ENCODE results near the gene HSPA4. TPM values are rescaled to one million over a fixed set of nuclear protein-coding genes. Genes with fewer than 3 reads are reported as not detected.
"Not testable (repeated sequence)": the region's sequence is repeated elsewhere in the genome, so short reads cannot be mapped to it uniquely, and the experiment has no call there.

The HSPA4 gene
- total RNA-seq, 1 experiment from 2014 or later, result 337 TPM

DNA sequence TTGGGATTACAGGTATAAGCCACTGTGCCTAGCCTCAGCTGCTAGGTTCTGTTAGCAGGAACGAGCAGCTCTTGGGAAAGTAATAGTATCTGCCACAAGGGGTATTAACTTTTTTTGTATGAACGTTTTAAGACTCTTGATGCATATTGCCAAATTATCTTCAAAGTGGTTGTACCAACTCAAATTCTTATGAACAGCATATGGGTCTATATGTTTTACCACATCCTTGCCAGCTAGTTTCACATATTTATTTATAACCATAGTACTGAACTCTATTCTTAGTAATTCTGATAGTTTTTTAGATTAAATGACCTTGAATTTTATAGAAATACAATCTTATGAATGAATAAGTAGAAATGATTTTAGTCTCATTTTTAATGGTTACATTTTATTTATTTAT is 80.9 kb downstream of the HSPA4 start:
- no peak for DNase-seq (ENCODE audit: low spot score)
- ChIA-PET POLR2A (ENCODE audit: low non-redundant PET) (no interaction called here), CTCF (no interaction called here)

GRCh38 chr5:133133241-133133640 is 81.4 kb downstream of the HSPA4 start:
- H3K36me3 ChIP-seq (ENCODE audit: insufficient read depth, low read length, poor library complexity, severe bottlenecking); DNase-seq (ENCODE audit: low spot score); POLR2A ChIA-PET (ENCODE audit: low non-redundant PET); H3K27ac ChIP-seq (ENCODE audit: low read depth, low read length, poor library complexity, severe bottlenecking); intact Hi-C loops (cut with micrococcal nuclease; ENCODE audit: unreplicated experiment); H3K4me3 ChIP-seq (ENCODE audit: low read depth, low read length, poor library complexity, severe bottlenecking); H3K9me3 ChIP-seq (ENCODE audit: low read depth, low read length, poor library complexity, severe bottlenecking); CTCF ChIA-PET; H3K4me1 ChIP-seq (ENCODE audit: insufficient read depth, low read length, poor library complexity, severe bottlenecking); BruUV-seq (replicated peaks); H3K27me3 ChIP-seq (replicated peaks; ENCODE audit: insufficient read depth, low read depth, low read length, poor library complexity): not testable (repeated sequence)

More for the DNA sequence above, 80.9 kb downstream of the HSPA4 start:
- H3K4me1 ChIP-seq (ENCODE audit: insufficient read depth, low read length, poor library complexity, severe bottlenecking), result no peaks in the 10 kb centered on the region
- H3K27ac ChIP-seq (ENCODE audit: low read depth, low read length, poor library complexity, severe bottlenecking), result no peak overlapping the region
- TF ChIP-seq, protein P1, sequence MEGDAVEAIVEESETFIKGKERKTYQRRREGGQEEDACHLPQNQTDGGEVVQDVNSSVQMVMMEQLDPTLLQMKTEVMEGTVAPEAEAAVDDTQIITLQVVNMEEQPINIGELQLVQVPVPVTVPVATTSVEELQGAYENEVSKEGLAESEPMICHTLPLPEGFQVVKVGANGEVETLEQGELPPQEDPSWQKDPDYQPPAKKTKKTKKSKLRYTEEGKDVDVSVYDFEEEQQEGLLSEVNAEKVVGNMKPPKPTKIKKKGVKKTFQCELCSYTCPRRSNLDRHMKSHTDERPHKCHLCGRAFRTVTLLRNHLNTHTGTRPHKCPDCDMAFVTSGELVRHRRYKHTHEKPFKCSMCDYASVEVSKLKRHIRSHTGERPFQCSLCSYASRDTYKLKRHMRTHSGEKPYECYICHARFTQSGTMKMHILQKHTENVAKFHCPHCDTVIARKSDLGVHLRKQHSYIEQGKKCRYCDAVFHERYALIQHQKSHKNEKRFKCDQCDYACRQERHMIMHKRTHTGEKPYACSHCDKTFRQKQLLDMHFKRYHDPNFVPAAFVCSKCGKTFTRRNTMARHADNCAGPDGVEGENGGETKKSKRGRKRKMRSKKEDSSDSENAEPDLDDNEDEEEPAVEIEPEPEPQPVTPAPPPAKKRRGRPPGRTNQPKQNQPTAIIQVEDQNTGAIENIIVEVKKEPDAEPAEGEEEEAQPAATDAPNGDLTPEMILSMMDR (conservative IDR thresholded peaks at IDR 0.05; ENCODE audit: low read depth, low read length), result no peak
- no peak for TF ChIP-seq EZH2 (IDR thresholded peaks at IDR 0.05; ENCODE audit: borderline replicate concordance, low read depth, low read length, poor library complexity, severe bottlenecking)
- no peaks in the 10 kb centered on the region for H3K9me3 ChIP-seq (ENCODE audit: low read depth, low read length, poor library complexity, severe bottlenecking)
- H3K4me3 ChIP-seq (ENCODE audit: low read depth, low read length, poor library complexity, severe bottlenecking), result no peak overlapping the region
- BruUV-seq (replicated peaks), result no TSS peak
- intact Hi-C loops (cut with micrococcal nuclease; ENCODE audit: unreplicated experiment), result no loop called here
- H3K27me3 ChIP-seq (replicated peaks; ENCODE audit: insufficient read depth, low read depth, low read length, poor library complexity), result peaks cover 7% of the 10 kb centered on the region
- no peaks in the 10 kb centered on the region for H3K36me3 ChIP-seq (ENCODE audit: insufficient read depth, low read length, poor library complexity, severe bottlenecking)

GRCh38 chr5:133136890-133137289 is 85.1 kb downstream of the HSPA4 start:
- peaks cover 14% of the 10 kb centered on the region for H3K27me3 ChIP-seq (replicated peaks; ENCODE audit: insufficient read depth, low read depth, low read length, poor library complexity)
- intact Hi-C loops (cut with micrococcal nuclease; ENCODE audit: unreplicated experiment); H3K9me3 ChIP-seq (ENCODE audit: low read depth, low read length, poor library complexity, severe bottlenecking); H3K4me1 ChIP-seq (ENCODE audit: insufficient read depth, low read length, poor library complexity, severe bottlenecking); DNase-seq (ENCODE audit: low spot score); H3K27ac ChIP-seq (ENCODE audit: low read depth, low read length, poor library complexity, severe bottlenecking); H3K36me3 ChIP-seq (ENCODE audit: insufficient read depth, low read length, poor library complexity, severe bottlenecking); CTCF ChIA-PET; H3K4me3 ChIP-seq (ENCODE audit: low read depth, low read length, poor library complexity, severe bottlenecking); BruUV-seq (replicated peaks); POLR2A ChIA-PET (ENCODE audit: low non-redundant PET): not testable (repeated sequence)

DNA sequence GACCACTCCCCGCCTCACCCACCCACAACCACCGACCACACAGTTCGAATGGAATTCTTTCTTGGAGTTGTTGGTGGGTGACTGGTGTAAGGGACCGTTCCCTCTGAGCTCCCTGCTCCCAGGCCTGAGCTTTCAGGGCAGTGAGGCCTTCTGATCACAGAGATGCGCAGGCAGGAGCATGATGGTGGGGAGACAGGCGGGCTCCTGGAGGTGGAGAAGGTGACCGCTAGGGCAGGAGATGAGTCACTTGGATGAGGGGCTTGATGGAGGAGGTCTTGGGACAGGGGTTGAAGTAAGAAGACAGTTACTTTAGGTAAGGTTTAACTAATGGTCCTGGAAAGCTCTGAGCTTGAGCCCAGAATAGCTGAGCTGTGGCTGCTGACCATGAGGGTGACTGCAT is 88.5 kb downstream of the HSPA4 start:
- Histone ChIP-seq H3K27ac (ENCODE audit: low read depth, low read length, poor library complexity, severe bottlenecking) (no peak overlapping the region), H3K4me1 (ENCODE audit: insufficient read depth, low read length, poor library complexity, severe bottlenecking) (no peaks in the 10 kb centered on the region), H3K9me3 (ENCODE audit: low read depth, low read length, poor library complexity, severe bottlenecking) (no peaks in the 10 kb centered on the region), H3K36me3 (ENCODE audit: insufficient read depth, low read length, poor library complexity, severe bottlenecking) (no peaks in the 10 kb centered on the region), H3K4me3 (ENCODE audit: low read depth, low read length, poor library complexity, severe bottlenecking) (no peak overlapping the region), H3K27me3 (replicated peaks; ENCODE audit: insufficient read depth, low read depth, low read length, poor library complexity) (peaks cover 14% of the 10 kb centered on the region)
- POLR2A ChIA-PET (ENCODE audit: low non-redundant PET), result no interaction called here
- BruUV-seq (replicated peaks), result no TSS peak
- CTCF ChIA-PET, result no interaction called here
- DNase-seq (ENCODE audit: low spot score), result no peak
- TF ChIP-seq EZH2 (IDR thresholded peaks at IDR 0.05; ENCODE audit: borderline replicate concordance, low read depth, low read length, poor library complexity, severe bottlenecking), result no peak
- TF ChIP-seq, protein P1 (conservative IDR thresholded peaks at IDR 0.05; ENCODE audit: low read depth, low read length), result no peak
- intact Hi-C loops (cut with micrococcal nuclease; ENCODE audit: unreplicated experiment), result no loop called here

All from A673 (cell line).